GM12864 (cell line): Measurements from ENCODE around the gene VASH1.

Source experiments
- DNase-seq: peaks from one replicate; pipeline ENCODE4 v3.0.0-alpha.2; 2011; ENCODE audit warnings: low read depth
- H3K4me3 ChIP-seq: 2 replicates; pipeline ENCODE4 v1.5.1; 2011; ENCODE audit warnings: mild to moderate bottlenecking, low read depth, low read length, control low read depth
- CTCF ChIP-seq: IDR thresholded peaks from 2 replicates; pipeline ENCODE4 v1.5.1; 2011; ENCODE audit warnings: low read depth, mild to moderate bottlenecking, moderate library complexity, low read length, control low read depth, inconsistent platforms; ENCODE audit errors: missing control alignments

Gene VASH1

GRCh38 chr14:76765461-76765931 is 4.2 kb downstream of the VASH1 start:
- H3K4me3 ChIP-seq: no peak overlapping the region
- TF ChIP-seq CTCF: no peak
- no peak for DNase-seq

GRCh38 chr14:76767681-76768656 is 6.7 kb downstream of the VASH1 start:
- H3K4me3 ChIP-seq: no peak overlapping the region
- no peak for DNase-seq
- no peak for TF ChIP-seq CTCF

DNA sequence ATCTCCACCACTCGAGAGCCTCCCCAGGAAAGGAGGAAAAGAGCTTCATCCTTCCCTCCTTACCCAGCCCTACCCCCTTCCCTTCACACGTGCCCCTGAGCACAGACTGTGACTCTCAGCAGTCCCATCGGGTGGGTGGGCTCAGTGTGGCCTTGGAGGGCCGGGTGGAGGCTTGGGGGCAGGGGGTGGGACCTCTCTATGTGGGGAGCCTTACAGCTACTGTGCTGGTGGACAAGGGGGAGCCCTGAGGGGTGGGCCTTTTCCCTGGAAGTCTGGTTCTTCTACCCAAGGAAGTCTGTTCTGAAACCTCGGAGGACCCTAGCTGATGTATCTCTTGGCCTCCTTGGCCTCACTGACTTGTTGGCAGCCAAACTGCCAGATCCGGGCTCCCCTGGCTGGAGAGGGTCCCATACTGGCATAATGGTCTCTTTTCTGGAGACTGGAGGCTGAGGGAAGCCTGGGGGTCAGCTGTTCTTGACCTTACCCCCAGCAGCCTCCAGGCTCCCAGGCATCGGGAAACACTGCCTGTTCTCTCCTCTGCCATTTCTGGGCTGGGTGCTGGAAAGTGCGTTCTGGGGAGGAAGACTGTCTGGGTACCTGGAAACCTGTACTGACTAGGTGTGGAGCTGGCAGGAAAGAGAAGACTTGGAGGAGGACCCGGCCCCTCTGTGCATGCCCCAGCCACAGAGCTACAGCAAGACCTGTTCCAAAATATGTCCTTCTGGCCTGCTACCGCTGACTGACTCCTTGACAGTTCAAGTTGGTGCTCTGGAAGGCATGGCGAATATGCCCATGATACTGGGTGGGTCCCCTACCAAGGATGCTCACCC is 7.6 kb downstream of the VASH1 start:
- H3K4me3 ChIP-seq: no peak overlapping the region
- DNase-seq: no peak
- TF ChIP-seq CTCF: no peak

GRCh38 chr14:76769636-76770292 is 8.5 kb downstream of the VASH1 start:
- no peak for DNase-seq
- TF ChIP-seq CTCF: no peak
- no peak overlapping the region for H3K4me3 ChIP-seq

GRCh38 chr14:76770521-76771436 is 9.5 kb downstream of the VASH1 start:
- no peak for TF ChIP-seq CTCF
- no peak overlapping the region for H3K4me3 ChIP-seq
- DNase-seq: no peak
